Activated T-helper 2 cell treated with anti-CD3 and anti-CD28 coated beads, Interferon-gamma antibody, Interleukin-2, Interleukin-4, amounts not matched to agents 10 μg/mL and 5 μg/mL and 100 μg/mL, durations not matched to agents 14 hours and 24 hours and 36 hours (primary cell): Measurements from ENCODE around the gene ENO3. TPM values are rescaled to one million over a fixed set of nuclear protein-coding genes. Genes with fewer than 3 reads are reported as not detected.

Experiments
- DNase-seq: peaks from one replicate; pipeline ENCODE4 v3.0.0; 2021; ENCODE audit warnings: low spot score
- H3K27ac Mint-ChIP-seq: one replicate; pipeline ENCODE4 v1.8.0; 2021; ENCODE audit warnings: mixed read lengths
- H3K27me3 Mint-ChIP-seq: one replicate; pipeline ENCODE4 v1.8.0; 2021; ENCODE audit warnings: low read depth, mixed read lengths
- H3K36me3 Mint-ChIP-seq: one replicate; pipeline ENCODE4 v1.8.0; 2021; ENCODE audit warnings: low read depth, mixed read lengths
- H3K4me1 Mint-ChIP-seq: one replicate; pipeline ENCODE4 v1.8.0; 2021; ENCODE audit warnings: low read depth, mixed read lengths
- H3K4me3 Mint-ChIP-seq: one replicate; pipeline ENCODE4 v1.8.0; 2021; ENCODE audit warnings: low read depth, mild to moderate bottlenecking, moderate library complexity, mixed read lengths
- H3K9me3 Mint-ChIP-seq: one replicate; pipeline ENCODE4 v1.8.0; 2021; ENCODE audit warnings: mixed read lengths
- intact Hi-C: fragments of 100-400 bp; cut with micrococcal nuclease; formaldehyde crosslinking; loops from one replicate; pipeline ENCODE4 v1.15.1; 2023
- total RNA-seq: library from RNA; stranded (reverse); gene quantifications from 2 replicates; pipeline ENCODE4 v1.2.3, GENCODE V29; 2022

The ENO3 gene
- total RNA-seq, 1 donor from 2014 or later = 47.9 TPM

GRCh38 chr17:4947411-4948165 lies 3.3 kb upstream of the ENO3 start:
- Mint-ChIP-seq H3K4me1 (peaks cover 45% of the 10 kb centered on the region), H3K27ac (peak overlapping the region; percentile 95)

GRCh38 chr17:4948166-4948930 lies 2.6 kb upstream of the ENO3 start, which contains the start of gene PFN1:
Gene PFN1, minus strand, starts transcription at chr17:4948530. Its CDS starts 136 bp downstream, at chr17:4948394.
- H3K36me3 Mint-ChIP-seq = peaks cover 42% of the 10 kb centered on the region
- H3K4me1 Mint-ChIP-seq = peaks cover 40% of the 10 kb centered on the region
- intact Hi-C loops = loop anchor here (1.0 to 10.0 kb wide), 4 partner anchors 8 to 584 kb away; partner anchors contain the start of genes ARRB2, RNF167, SLC25A11 and SPAG7
- DNase-seq = peak; percentile 87
- H3K9me3 Mint-ChIP-seq = no peaks in the 10 kb centered on the region
- peak within 1 kb of the TSS; percentile 100 for H3K27ac Mint-ChIP-seq
- no peaks in the 10 kb centered on the region for H3K27me3 Mint-ChIP-seq
- H3K4me3 Mint-ChIP-seq = peak within 1 kb of the TSS; percentile 100

More at GRCh38 chr17:4947411-4948165, 3.3 kb upstream of the ENO3 start:
- Mint-ChIP-seq H3K9me3 (no peaks in the 10 kb centered on the region), H3K36me3 (peaks cover 50% of the 10 kb centered on the region), H3K27me3 (no peaks in the 10 kb centered on the region), H3K4me3 (peak overlapping the region; percentile 100)
- DNase-seq = peak; percentile 69
- intact Hi-C loops = loop anchor here (1.0 to 10.0 kb wide), 4 partner anchors 7 to 583 kb away; partner anchors contain the start of genes ARRB2, RNF167, SLC25A11 and SPAG7

- peaks cover 37% of the 10 kb centered on the region for H3K4me1 Mint-ChIP-seq
- peak overlapping the region; percentile 100 for H3K27ac Mint-ChIP-seq
- intact Hi-C loops = loop anchor here (1.0 to 10.0 kb wide), 4 partner anchors 9 to 584 kb away; partner anchors contain the start of genes ARRB2, RNF167, SLC25A11 and SPAG7
- peaks cover 38% of the 10 kb centered on the region for H3K36me3 Mint-ChIP-seq
- no peaks in the 10 kb centered on the region for H3K27me3 Mint-ChIP-seq
- peak overlapping the region; percentile 100 for H3K4me3 Mint-ChIP-seq
- no peaks in the 10 kb centered on the region for H3K9me3 Mint-ChIP-seq
- DNase-seq = no peak
Observed at GRCh38 chr17:4948931-4949320, 2.0 kb upstream of the ENO3 start.

- intact Hi-C loops = loop anchor here (2.0 to 10.0 kb wide), 2 partner anchors 239 to 585 kb away; partner anchors contain the start of genes ARRB2 and UBE2G1
- Mint-ChIP-seq H3K27ac (peak overlapping the region; percentile 86), H3K4me3 (peak overlapping the region; percentile 79), H3K4me1 (peaks cover 32% of the 10 kb centered on the region), H3K27me3 (no peaks in the 10 kb centered on the region), H3K36me3 (peaks cover 32% of the 10 kb centered on the region), H3K9me3 (no peaks in the 10 kb centered on the region)
- DNase-seq = peak; percentile 77
Observed at GRCh38 chr17:4949321-4950074, 1.4 kb upstream of the ENO3 start.

- H3K27me3 Mint-ChIP-seq = no peaks in the 10 kb centered on the region
- H3K4me1 Mint-ChIP-seq = peaks cover 25% of the 10 kb centered on the region
- H3K36me3 Mint-ChIP-seq = peaks cover 25% of the 10 kb centered on the region
- DNase-seq = no peak
- H3K4me3 Mint-ChIP-seq = peak overlapping the region; percentile 88
- H3K9me3 Mint-ChIP-seq = no peaks in the 10 kb centered on the region
- intact Hi-C loops = no loop called here
- H3K27ac Mint-ChIP-seq = peak overlapping the region; percentile 94
Observed at GRCh38 chr17:4950075-4950745, 709 bp upstream of the ENO3 start.

GRCh38 chr17:4951486-4951885 lies 567 bp downstream of the ENO3 start:
- Mint-ChIP-seq H3K4me1 (peaks cover 18% of the 10 kb centered on the region), H3K27me3 (no peaks in the 10 kb centered on the region), H3K27ac (peak overlapping the region; percentile 94), H3K4me3 (peak overlapping the region; percentile 88), H3K36me3 (peaks cover 21% of the 10 kb centered on the region), H3K9me3 (no peaks in the 10 kb centered on the region)
- no peak for DNase-seq
- intact Hi-C loops = no loop called here

- intact Hi-C loops = no loop called here
- Mint-ChIP-seq H3K27me3 (no peaks in the 10 kb centered on the region), H3K36me3 (peaks cover 16% of the 10 kb centered on the region), H3K4me3 (no peak overlapping the region), H3K9me3 (no peaks in the 10 kb centered on the region), H3K27ac (no peak overlapping the region), H3K4me1 (peaks cover 16% of the 10 kb centered on the region)
- no peak for DNase-seq
Observed at GRCh38 chr17:4953451-4953961, 2.6 kb downstream of the ENO3 start.

- Mint-ChIP-seq H3K27me3 (no peaks in the 10 kb centered on the region), H3K4me3 (no peak overlapping the region), H3K4me1 (peaks cover 14% of the 10 kb centered on the region), H3K27ac (no peak overlapping the region), H3K9me3 (no peaks in the 10 kb centered on the region), H3K36me3 (peaks cover 27% of the 10 kb centered on the region)
- intact Hi-C loops = no loop called here
- DNase-seq = no peak
Observed at GRCh38 chr17:4955091-4955490, 4.2 kb downstream of the ENO3 start.

GRCh38 chr17:4956493-4957061 lies 5.7 kb downstream of the ENO3 start:
- peaks cover 34% of the 10 kb centered on the region for H3K36me3 Mint-ChIP-seq
- H3K27me3 Mint-ChIP-seq = no peaks in the 10 kb centered on the region
- H3K4me1 Mint-ChIP-seq = peaks cover 4% of the 10 kb centered on the region
- no peak overlapping the region for H3K4me3 Mint-ChIP-seq
- intact Hi-C loops = no loop called here
- no peak for DNase-seq
- H3K27ac Mint-ChIP-seq = no peak overlapping the region
- H3K9me3 Mint-ChIP-seq = no peaks in the 10 kb centered on the region

- no peaks in the 10 kb centered on the region for H3K9me3 Mint-ChIP-seq
- H3K4me3 Mint-ChIP-seq = no peak overlapping the region
- peaks cover 4% of the 10 kb centered on the region for H3K4me1 Mint-ChIP-seq
- H3K36me3 Mint-ChIP-seq = peaks cover 38% of the 10 kb centered on the region
- intact Hi-C loops = no loop called here
- no peak for DNase-seq
- H3K27me3 Mint-ChIP-seq = no peaks in the 10 kb centered on the region
- H3K27ac Mint-ChIP-seq = no peak overlapping the region
Observed at GRCh38 chr17:4958102-4958501, 7.2 kb downstream of the ENO3 start.

GRCh38 chr17:4959261-4959965 lies 8.5 kb downstream of the ENO3 start:
- Mint-ChIP-seq H3K9me3 (no peaks in the 10 kb centered on the region), H3K27me3 (no peaks in the 10 kb centered on the region), H3K4me3 (no peak overlapping the region), H3K27ac (no peak overlapping the region), H3K4me1 (peaks cover 4% of the 10 kb centered on the region), H3K36me3 (peaks cover 40% of the 10 kb centered on the region)
- no peak for DNase-seq
- intact Hi-C loops = no loop called here
